Epithelial cell of prostate (primary cell): ENCODE data around the gene ATG4A.

Source experiments
- DNase-seq: peaks from one replicate; pipeline ENCODE4 v3.0.0-alpha.2; 2011; ENCODE audit warnings: low read depth, low spot score
- H3K27ac ChIP-seq: fragments of 450-650 bp; 2 replicates; pipeline ENCODE4 v1.5.1; 2017; ENCODE audit warnings: mild to moderate bottlenecking

ATG4A gene

GRCh38 chrX:108117988-108118387 is 26.4 kb downstream of the ATG4A start:
- no peak for DNase-seq
- H3K27ac ChIP-seq: no peak overlapping the region

GRCh38 chrX:108121291-108121690 is 29.7 kb downstream of the ATG4A start:
- DNase-seq: no peak
- H3K27ac ChIP-seq: no peak overlapping the region

GRCh38 chrX:108122748-108123147 is 31.2 kb downstream of the ATG4A start:
- peak overlapping the region; percentile 74 for H3K27ac ChIP-seq
- DNase-seq: peak; percentile 18

- no peak for DNase-seq
- peak overlapping the region; percentile 74 for H3K27ac ChIP-seq
Measured at GRCh38 chrX:108123591-108124366, 32.2 kb downstream of the ATG4A start.

GRCh38 chrX:108126661-108127060 is 35.1 kb downstream of the ATG4A start:
- DNase-seq: no peak

GRCh38 chrX:108127152-108127551 is 35.6 kb downstream of the ATG4A start:
- H3K27ac ChIP-seq: no peak overlapping the region
- no peak for DNase-seq

More at GRCh38 chrX:108126661-108127060, 35.1 kb downstream of the ATG4A start:
- H3K27ac ChIP-seq: no peak overlapping the region

- H3K27ac ChIP-seq: peak overlapping the region; percentile 48
- DNase-seq: no peak
Measured at GRCh38 chrX:108130889-108131288, 39.3 kb downstream of the ATG4A start.

GRCh38 chrX:108131471-108131870 is 39.9 kb downstream of the ATG4A start:
- peak overlapping the region; percentile 48 for H3K27ac ChIP-seq
- DNase-seq: peak; percentile 2

- no peak for DNase-seq
- peak overlapping the region; percentile 48 for H3K27ac ChIP-seq
Measured at GRCh38 chrX:108132034-108132433, 40.5 kb downstream of the ATG4A start.

GRCh38 chrX:108132876-108133275 is 41.3 kb downstream of the ATG4A start:
- H3K27ac ChIP-seq: no peak overlapping the region
- DNase-seq: no peak

GRCh38 chrX:108134724-108135123 is 43.1 kb downstream of the ATG4A start:
- no peak overlapping the region for H3K27ac ChIP-seq
- no peak for DNase-seq

- DNase-seq: no peak
- no peak overlapping the region for H3K27ac ChIP-seq
Measured at GRCh38 chrX:108138814-108139702, 47.5 kb downstream of the ATG4A start.

- DNase-seq: no peak
- no peak overlapping the region for H3K27ac ChIP-seq
Measured at GRCh38 chrX:108148524-108148923, 56.9 kb downstream of the ATG4A start.

- no peak overlapping the region for H3K27ac ChIP-seq
- no peak for DNase-seq
Measured at GRCh38 chrX:108156082-108156481, 64.5 kb downstream of the ATG4A start.

GRCh38 chrX:108156934-108157466 is 65.4 kb downstream of the ATG4A start:
- no peak overlapping the region for H3K27ac ChIP-seq
- DNase-seq: no peak

- no peak for DNase-seq
- no peak overlapping the region for H3K27ac ChIP-seq
Measured at GRCh38 chrX:108157628-108158027, 66.0 kb downstream of the ATG4A start.

- H3K27ac ChIP-seq: no peak overlapping the region
- DNase-seq: no peak
Measured at GRCh38 chrX:108159028-108159670, 67.6 kb downstream of the ATG4A start.

GRCh38 chrX:108160309-108160708 is 68.7 kb downstream of the ATG4A start:
- no peak overlapping the region for H3K27ac ChIP-seq
- no peak for DNase-seq

- DNase-seq: no peak
Measured at GRCh38 chrX:108162265-108162664, 70.7 kb downstream of the ATG4A start.

GRCh38 chrX:108163333-108164082 is 71.9 kb downstream of the ATG4A start:
- no peak overlapping the region for H3K27ac ChIP-seq
- no peak for DNase-seq

More at GRCh38 chrX:108162265-108162664, 70.7 kb downstream of the ATG4A start:
- no peak overlapping the region for H3K27ac ChIP-seq
